BLaER1 treated with 17β-estradiol and CSF1 and Interleukin-3, amounts not matched to agents 10 nM and 100 nM (cell line): ENCODE data around the gene TMEM266.

ENCODE experiments used
- H3K27ac ChIP-seq, 11 experiments: shearing (Covaris generic); formaldehyde crosslinking; 2 replicates each; pipeline ENCODE4 v1.8.1; 2022
- H3K27me3 ChIP-seq, 11 experiments: shearing (Covaris generic); formaldehyde crosslinking; 2 replicates each; pipeline ENCODE4 v1.8.1; 2022
- H3K36me3 ChIP-seq, 11 experiments: shearing (Covaris generic); formaldehyde crosslinking; 2 replicates each; pipeline ENCODE4 v1.8.1; 2022
- H3K4me1 ChIP-seq, 10 experiments: shearing (Covaris generic); formaldehyde crosslinking; 2 replicates each; pipeline ENCODE4 v1.8.1; 2022
- H3K4me2 ChIP-seq, 11 experiments: shearing (Covaris generic); formaldehyde crosslinking; 2 replicates each; pipeline ENCODE4 v1.8.1; 2022
- H3K4me3 ChIP-seq, 10 experiments: shearing (Covaris generic); formaldehyde crosslinking; 2 replicates each; pipeline ENCODE4 v1.8.1; 2022
- H3K9ac ChIP-seq, 11 experiments: shearing (Covaris generic); formaldehyde crosslinking; 2 replicates each; pipeline ENCODE4 v1.8.1; 2022
- H3K9me3 ChIP-seq, 11 experiments: shearing (Covaris generic); formaldehyde crosslinking; replicated peaks in 1 of 11; 2 replicates each; pipeline ENCODE4 v1.8.1; 2022
- H4K20me1 ChIP-seq, 11 experiments: shearing (Covaris generic); formaldehyde crosslinking; 2 replicates each; pipeline ENCODE4 v1.8.1; 2022
- Cebpa-rat ChIP-seq, 11 experiments: shearing (Covaris generic); IDR thresholded peaks; 2 replicates each; pipeline ENCODE4 v1.8.1; 2022

TMEM266 gene

DNA sequence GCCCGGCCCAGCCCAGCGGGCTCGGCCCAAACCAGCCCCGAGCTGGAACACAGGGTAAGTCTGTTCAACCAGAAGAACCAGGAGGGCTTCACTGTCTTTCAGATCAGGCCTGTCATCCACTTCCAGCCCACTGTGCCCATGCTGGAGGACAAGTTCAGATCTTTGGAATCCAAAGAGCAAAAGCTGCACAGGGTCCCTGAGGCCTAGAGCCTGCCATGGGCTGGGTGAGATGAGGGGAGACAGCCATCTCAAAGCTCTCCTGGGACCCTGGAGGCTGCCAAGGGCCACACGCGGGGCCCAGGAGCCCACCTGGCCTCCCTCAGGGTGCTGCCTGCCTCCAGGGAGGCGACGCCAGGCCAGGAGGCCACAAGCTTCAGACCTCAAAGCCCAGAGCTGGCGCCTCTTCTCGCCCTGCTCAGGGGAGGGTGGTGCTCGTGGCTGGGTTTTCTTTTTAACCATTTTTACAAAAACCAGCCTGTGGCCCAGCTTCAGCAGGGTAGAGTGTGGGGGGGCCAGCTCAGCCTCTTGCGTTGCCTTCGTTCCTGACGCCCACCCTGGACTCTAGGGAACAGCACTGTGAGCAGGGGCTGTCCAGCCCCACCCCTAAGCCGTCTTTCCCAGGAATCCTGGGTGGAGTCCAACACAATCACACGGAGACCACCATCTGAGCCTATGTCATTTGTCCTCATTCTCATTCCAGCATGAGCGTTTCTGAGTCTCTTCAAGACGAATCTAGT lies 144.5 kb downstream of the TMEM266 start:
- 0 out of 22 replicates have a peak overlapping the region, but pooled peaks of 1 of the 11 experiments have one; percentile 24 for H3K9ac ChIP-seq
- no peak for TF ChIP-seq Cebpa-rat (IDR thresholded peaks at IDR 0.05)
- no peaks in the 10 kb centered on the region for H3K27me3 ChIP-seq
- H3K36me3 ChIP-seq, result peaks cover 6 to 35% (median 28%) of the 10 kb centered on the region in 11 experiments; a peak in 19 of 22 replicates
- no peak overlapping the region for H3K4me2 ChIP-seq
- peaks cover 0 to 3% (median 0%) of the 10 kb centered on the region in 10 experiments; a peak in 1 of 20 replicates for H3K4me1 ChIP-seq
- peaks cover 0 to 42% (median 0%) of the 10 kb centered on the region in 11 experiments; a peak in 6 of 22 replicates for H4K20me1 ChIP-seq
- H3K4me3 ChIP-seq, result no peak overlapping the region
- no peak overlapping the region for H3K27ac ChIP-seq
- no peaks in the 10 kb centered on the region for H3K9me3 ChIP-seq

DNA sequence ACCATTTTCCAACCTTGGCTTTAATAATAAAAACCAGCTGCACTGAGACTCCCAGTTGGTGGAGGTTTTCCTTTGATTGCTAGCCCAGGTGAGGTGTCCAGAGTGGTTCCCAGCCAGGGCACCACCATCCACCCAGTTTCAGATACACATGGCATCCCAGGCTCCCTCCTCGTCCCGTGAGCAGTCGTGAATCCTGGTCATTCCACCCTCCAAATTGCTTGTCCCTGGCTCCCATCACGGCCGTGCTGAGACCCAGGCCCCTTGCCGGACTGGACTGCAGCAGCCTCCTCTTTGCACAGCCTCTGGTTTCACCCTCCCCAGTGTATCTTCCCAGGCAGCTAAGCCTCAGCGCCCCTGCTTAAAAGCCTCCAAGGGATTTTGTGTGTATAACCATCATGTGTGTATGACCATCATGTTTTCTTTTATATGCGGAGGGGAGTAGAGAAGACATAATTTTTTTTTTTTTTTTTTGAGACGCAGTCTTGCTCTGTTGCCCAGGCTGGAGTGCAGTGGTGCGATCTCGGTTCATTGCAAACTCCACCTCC lies 145.2 kb downstream of the TMEM266 start:
- Histone ChIP-seq H3K4me1 (peaks cover 0 to 3% (median 0%) of the 10 kb centered on the region in 10 experiments; a peak in 1 of 20 replicates), H3K9me3 (no peaks in the 10 kb centered on the region), H3K27me3 (no peaks in the 10 kb centered on the region), H3K27ac (no peak overlapping the region), H3K9ac (no peak overlapping the region), H3K36me3 (peaks cover 11 to 42% (median 34%) of the 10 kb centered on the region in 11 experiments; a peak in 21 of 22 replicates), H3K4me3 (no peak overlapping the region), H4K20me1 (peaks cover 0 to 42% (median 0%) of the 10 kb centered on the region in 11 experiments; a peak in 6 of 22 replicates), H3K4me2 (no peak overlapping the region)
- TF ChIP-seq Cebpa-rat (IDR thresholded peaks at IDR 0.05), result no peak

GRCh38 chr15:76206325-76206976 lies 146.7 kb downstream of the TMEM266 start:
- Histone ChIP-seq H3K27me3 (no peaks in the 10 kb centered on the region), H4K20me1 (peaks cover 0 to 30% (median 0%) of the 10 kb centered on the region in 11 experiments; a peak in 6 of 22 replicates), H3K27ac (no peak overlapping the region), H3K36me3 (peaks cover 24 to 57% (median 49%) of the 10 kb centered on the region in 11 experiments), H3K9ac (no peak overlapping the region), H3K4me2 (no peak overlapping the region), H3K4me3 (no peak overlapping the region), H3K4me1 (peaks cover 0 to 3% (median 0%) of the 10 kb centered on the region in 10 experiments; a peak in 1 of 20 replicates), H3K9me3 (no peaks in the 10 kb centered on the region)
- no peak for TF ChIP-seq Cebpa-rat (IDR thresholded peaks at IDR 0.05)

DNA sequence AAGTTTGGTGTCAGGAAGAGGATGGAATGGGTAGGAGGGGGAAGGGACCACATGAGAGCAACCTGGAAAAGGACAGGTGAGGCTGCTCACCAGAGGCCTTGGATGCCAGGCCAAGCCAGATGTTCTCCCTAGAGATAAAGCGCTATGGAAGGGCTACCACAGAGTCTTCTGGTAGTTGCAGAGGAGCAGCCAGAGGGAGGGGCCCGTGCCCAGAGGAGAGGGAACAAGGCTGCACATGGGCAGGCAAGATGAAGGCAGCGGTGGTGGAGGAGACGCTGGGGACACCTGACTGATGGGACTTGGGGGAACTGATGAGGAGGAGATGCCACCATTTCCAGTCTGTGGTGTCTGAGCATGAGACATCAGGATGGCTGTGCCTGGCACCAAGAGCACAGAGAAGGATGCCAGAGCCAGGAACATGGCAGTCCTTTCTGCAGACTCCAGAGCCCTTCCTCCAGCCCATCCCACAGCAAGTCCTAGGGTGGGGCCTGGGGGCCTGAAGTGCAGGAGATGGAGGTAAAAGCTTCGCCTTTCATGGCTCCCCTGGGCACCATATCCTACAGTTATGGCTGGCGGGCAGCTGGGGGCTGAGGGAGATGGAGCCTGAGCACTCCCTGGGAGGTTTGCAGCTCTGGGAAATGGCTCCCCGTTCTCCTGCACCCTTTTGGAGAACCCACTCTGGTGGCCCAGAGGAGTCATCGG lies 148.4 kb downstream of the TMEM266 start:
- Histone ChIP-seq H3K36me3 (peaks cover 42 to 75% (median 65%) of the 10 kb centered on the region in 11 experiments), H3K27ac (no peak overlapping the region)
- no peak for TF ChIP-seq Cebpa-rat (IDR thresholded peaks at IDR 0.05)

GRCh38 chr15:76208786-76209424 lies 149.1 kb downstream of the TMEM266 start:
- no peak overlapping the region for H3K9ac ChIP-seq
- no peak for TF ChIP-seq Cebpa-rat (IDR thresholded peaks at IDR 0.05)
- peaks cover 0 to 3% (median 0%) of the 10 kb centered on the region in 10 experiments; a peak in 1 of 20 replicates for H3K4me1 ChIP-seq
- no peaks in the 10 kb centered on the region for H3K9me3 ChIP-seq
- peaks cover 0 to 20% (median 0%) of the 10 kb centered on the region in 11 experiments; a peak in 4 of 22 replicates for H4K20me1 ChIP-seq
- H3K36me3 ChIP-seq, result peaks cover 49 to 82% (median 72%) of the 10 kb centered on the region in 11 experiments
- H3K27me3 ChIP-seq, result no peaks in the 10 kb centered on the region
- H3K27ac ChIP-seq, result no peak overlapping the region
- H3K4me3 ChIP-seq, result no peak overlapping the region
- H3K4me2 ChIP-seq, result no peak overlapping the region

More for the DNA sequence above, 148.4 kb downstream of the TMEM266 start:
- Histone ChIP-seq H3K4me3 (no peak overlapping the region), H3K9ac (no peak overlapping the region), H3K9me3 (no peaks in the 10 kb centered on the region), H4K20me1 (peaks cover 0 to 20% (median 0%) of the 10 kb centered on the region in 11 experiments; a peak in 4 of 22 replicates), H3K27me3 (no peaks in the 10 kb centered on the region), H3K4me2 (no peak overlapping the region), H3K4me1 (peaks cover 0 to 3% (median 0%) of the 10 kb centered on the region in 10 experiments; a peak in 1 of 20 replicates)

DNA sequence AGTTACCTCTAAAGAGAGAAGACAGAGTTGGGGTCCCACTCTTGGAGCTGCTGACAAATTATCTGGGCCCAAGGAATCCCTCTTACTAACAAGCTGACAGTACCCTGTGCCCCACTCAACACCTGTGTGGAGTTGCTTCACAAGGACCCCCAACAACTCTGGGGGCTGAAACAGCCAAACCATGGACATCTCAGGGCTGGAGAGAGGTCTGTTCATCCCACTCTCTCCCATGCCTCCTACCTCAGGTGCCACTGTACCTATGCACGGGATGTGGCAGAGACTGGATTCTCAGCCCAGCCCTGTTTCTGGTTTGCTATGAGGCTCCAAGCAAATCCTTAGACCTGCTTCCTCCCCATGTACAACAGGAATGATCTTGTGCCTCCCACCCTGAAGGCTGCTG lies 149.7 kb downstream of the TMEM266 start:
- Histone ChIP-seq H3K9me3 (no peaks in the 10 kb centered on the region), H3K4me3 (no peak overlapping the region), H3K27ac (no peak overlapping the region), H3K4me1 (peaks cover 0 to 3% (median 0%) of the 10 kb centered on the region in 10 experiments; a peak in 1 of 20 replicates), H3K36me3 (peaks cover 55 to 88% (median 78%) of the 10 kb centered on the region in 11 experiments), H3K27me3 (no peaks in the 10 kb centered on the region), H3K9ac (no peak overlapping the region), H4K20me1 (peaks cover 0 to 18% (median 0%) of the 10 kb centered on the region in 11 experiments; a peak in 3 of 22 replicates), H3K4me2 (no peak overlapping the region)
- TF ChIP-seq Cebpa-rat (IDR thresholded peaks at IDR 0.05), result no peak

- peaks cover 0 to 3% (median 0%) of the 10 kb centered on the region in 10 experiments; a peak in 1 of 20 replicates for H3K4me1 ChIP-seq
- peaks cover 0 to 18% (median 0%) of the 10 kb centered on the region in 11 experiments; a peak in 3 of 22 replicates for H4K20me1 ChIP-seq
- H3K9ac ChIP-seq, result no peak overlapping the region
- no peak overlapping the region for H3K27ac ChIP-seq
- H3K27me3 ChIP-seq, result no peaks in the 10 kb centered on the region
- H3K9me3 ChIP-seq, result no peaks in the 10 kb centered on the region
- H3K36me3 ChIP-seq, result peaks cover 59 to 92% (median 82%) of the 10 kb centered on the region in 11 experiments
- no peak for TF ChIP-seq Cebpa-rat (IDR thresholded peaks at IDR 0.05)
- no peak overlapping the region for H3K4me3 ChIP-seq
- no peak overlapping the region for H3K4me2 ChIP-seq
Measured at GRCh38 chr15:76209942-76210341, 150.2 kb downstream of the TMEM266 start.

DNA sequence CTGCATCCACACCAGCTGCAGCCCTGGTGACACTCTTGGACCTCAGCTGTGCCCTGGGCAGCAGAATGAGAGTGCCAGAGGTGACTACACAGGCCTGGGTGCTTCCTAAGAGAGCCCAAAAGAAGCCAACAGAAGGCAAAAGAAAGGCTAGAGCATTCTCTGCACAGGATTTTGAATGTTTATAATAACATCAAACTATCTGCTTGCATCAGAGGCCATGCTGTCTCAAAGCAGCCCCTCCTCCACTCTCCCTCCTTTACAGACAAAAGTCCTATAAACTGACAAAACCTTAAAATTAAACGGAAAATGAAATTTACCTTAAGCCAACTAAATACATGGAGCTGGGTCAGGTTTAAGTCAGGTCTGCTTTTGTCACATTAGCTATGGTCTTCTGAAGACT lies 155.8 kb downstream of the TMEM266 start:
- peaks cover 0 to 14% (median 8%) of the 10 kb centered on the region in 11 experiments; a peak in 13 of 22 replicates for H3K9me3 ChIP-seq
- no peaks in the 10 kb centered on the region for H3K4me1 ChIP-seq
- H3K4me2 ChIP-seq, result no peak overlapping the region
- no peak overlapping the region for H3K4me3 ChIP-seq
- H3K36me3 ChIP-seq, result peaks cover 95 to 100% (median 97%) of the 10 kb centered on the region in 11 experiments
- H3K27ac ChIP-seq, result no peak overlapping the region
- no peaks in the 10 kb centered on the region for H3K27me3 ChIP-seq
- H4K20me1 ChIP-seq, result peaks cover 0 to 17% (median 0%) of the 10 kb centered on the region in 11 experiments; a peak in 6 of 22 replicates
- H3K9ac ChIP-seq, result no peak overlapping the region
- TF ChIP-seq Cebpa-rat (IDR thresholded peaks at IDR 0.05), result no peak
